Measurements from ENCODE around the gene OGFOD2.
A peak's percentile ranks its signal among the peaks of the same experiment; 100 is the strongest.
"Not testable (repeated sequence)": the region's sequence is repeated elsewhere in the genome, so short reads cannot be mapped to it uniquely, and the experiment has no call there.

The OGFOD2 gene

GRCh38 chr12:123005081-123005626 lies 30.1 kb downstream of the OGFOD2 start:
- no peak for DNase-seq

- DNase-seq, result no peak
These were observed 31.9 kb downstream of the OGFOD2 start for GRCh38 chr12:123006977-123007376.

- no peak for DNase-seq
These were observed 35.1 kb downstream of the OGFOD2 start for GRCh38 chr12:123010110-123010509.

GRCh38 chr12:123010681-123011080 lies 35.6 kb downstream of the OGFOD2 start:
- no peak for DNase-seq

- no peak for DNase-seq
These were observed 36.7 kb downstream of the OGFOD2 start for GRCh38 chr12:123011701-123012100.

- DNase-seq, result no peak
These were observed 38.4 kb downstream of the OGFOD2 start for GRCh38 chr12:123013185-123014095.

- not testable (repeated sequence) for DNase-seq
These were observed 39.4 kb downstream of the OGFOD2 start for GRCh38 chr12:123014473-123014872.

GRCh38 chr12:123017753-123018152 lies 42.7 kb downstream of the OGFOD2 start:
- no peak for DNase-seq

GRCh38 chr12:123019841-123020138 lies 44.7 kb downstream of the OGFOD2 start:
- no peak for DNase-seq

GRCh38 chr12:123021688-123022604 lies 46.9 kb downstream of the OGFOD2 start:
- no peak for DNase-seq

GRCh38 chr12:123022846-123023245 lies 47.8 kb downstream of the OGFOD2 start:
- DNase-seq, result no peak

GRCh38 chr12:123024819-123025391 lies 49.9 kb downstream of the OGFOD2 start:
- DNase-seq, result peak; percentile 61 to 66

- no peak for DNase-seq
These were observed 51.2 kb downstream of the OGFOD2 start for GRCh38 chr12:123026094-123026853.

GRCh38 chr12:123027726-123028445 lies 52.8 kb downstream of the OGFOD2 start:
- DNase-seq, result no peak

- DNase-seq, result no peak
These were observed 53.4 kb downstream of the OGFOD2 start for GRCh38 chr12:123028475-123028874.

GRCh38 chr12:123029550-123029949 lies 54.5 kb downstream of the OGFOD2 start:
- no peak for DNase-seq
